HEK293 (cell line): Measurements from ENCODE around the gene NEU1.
A peak's percentile ranks its signal among the peaks of the same experiment; 100 is the strongest.

Experiments
- EGR2 ChIP-seq: fragments of 450-650 bp; formaldehyde crosslinking; IDR thresholded peaks from 2 replicates; pipeline ENCODE4 v1.5.1; 2016; ENCODE audit warnings: low read depth, missing biosample characterization, missing genetic modification characterization
- GLIS2 ChIP-seq: fragments of 450-650 bp; formaldehyde crosslinking; IDR thresholded peaks from 2 replicates; pipeline ENCODE4 v1.5.1; 2016; ENCODE audit warnings: missing biosample characterization, missing genetic modification characterization
- KLF16 ChIP-seq: fragments of 450-650 bp; formaldehyde crosslinking; IDR thresholded peaks from 2 replicates; pipeline ENCODE4 v1.5.1; 2017; ENCODE audit warnings: missing biosample characterization, missing genetic modification characterization
- PRDM6 ChIP-seq: fragments of 450-650 bp; formaldehyde crosslinking; IDR thresholded peaks from 2 replicates; pipeline ENCODE4 v1.5.1; 2017; ENCODE audit warnings: missing biosample characterization, missing genetic modification characterization
- SP2 ChIP-seq: fragments of 450-650 bp; formaldehyde crosslinking; IDR thresholded peaks from 2 replicates; pipeline ENCODE4 v1.5.1; 2016; ENCODE audit warnings: missing biosample characterization, missing genetic modification characterization
- TRIM28 ChIP-seq: IDR thresholded peaks from 2 replicates; pipeline ENCODE4 v1.6.1; 2011; ENCODE audit warnings: low read length, control low read depth, borderline replicate concordance
- ZBTB20 ChIP-seq: fragments of 450-650 bp; formaldehyde crosslinking; IDR thresholded peaks from 2 replicates; pipeline ENCODE4 v1.5.1; 2016; ENCODE audit warnings: missing biosample characterization, missing genetic modification characterization
- ZBTB8A ChIP-seq: fragments of 450-650 bp; formaldehyde crosslinking; IDR thresholded peaks from 2 replicates; pipeline ENCODE4 v1.5.1; 2016; ENCODE audit warnings: missing biosample characterization, missing genetic modification characterization
- ZNF132 ChIP-seq: fragments of 450-650 bp; formaldehyde crosslinking; IDR thresholded peaks from 2 replicates; pipeline ENCODE4 v1.5.1; 2017; ENCODE audit warnings: missing biosample characterization, missing genetic modification characterization, borderline replicate concordance
- ZNF184 ChIP-seq: fragments of 450-650 bp; IDR thresholded peaks from 2 replicates; pipeline ENCODE4 v1.5.1; 2018; ENCODE audit warnings: missing biosample characterization, mild to moderate bottlenecking, missing genetic modification characterization
- ZNF274 ChIP-seq, 2 experiments: fragments of 200-500 bp in 1 of 2; fragments of 450-650 bp in 1 of 2; sonication (Bioruptor generic) in 1 of 2; formaldehyde crosslinking in 1 of 2; IDR thresholded peaks; 2 replicates each; pipeline versions ENCODE4 v1.5.1 to v1.6.1; 2014 to 2016; ENCODE audit warnings: borderline replicate concordance in 1 of 2, inconsistent platforms in 1 of 2, low read length in 1 of 2, missing biosample characterization in 1 of 2, missing genetic modification characterization in 1 of 2
- ZNF362 ChIP-seq: fragments of 450-650 bp; formaldehyde crosslinking; IDR thresholded peaks from 2 replicates; pipeline ENCODE4 v1.5.1; 2016; ENCODE audit warnings: missing biosample characterization, missing genetic modification characterization
- ZNF394 ChIP-seq: fragments of 450-650 bp; formaldehyde crosslinking; IDR thresholded peaks from 2 replicates; pipeline ENCODE4 v1.5.1; 2016; ENCODE audit warnings: missing biosample characterization, missing genetic modification characterization, mild to moderate bottlenecking, moderate library complexity, borderline replicate concordance
- ZNF404 ChIP-seq: fragments of 450-650 bp; formaldehyde crosslinking; IDR thresholded peaks from 2 replicates; pipeline ENCODE4 v1.5.1; 2017; ENCODE audit warnings: missing biosample characterization, missing genetic modification characterization
- ZNF426 ChIP-seq: fragments of 450-650 bp; formaldehyde crosslinking; IDR thresholded peaks from 2 replicates; pipeline ENCODE4 v1.5.1; 2017; ENCODE audit warnings: missing biosample characterization, missing genetic modification characterization, mild to moderate bottlenecking, inconsistent platforms, moderate library complexity
- ZNF449 ChIP-seq: fragments of 450-650 bp; formaldehyde crosslinking; IDR thresholded peaks from 2 replicates; pipeline ENCODE4 v1.5.1; 2017; ENCODE audit warnings: missing biosample characterization, mild to moderate bottlenecking, missing genetic modification characterization, moderate library complexity
- ZNF510 ChIP-seq: fragments of 450-650 bp; formaldehyde crosslinking; IDR thresholded peaks from 2 replicates; pipeline ENCODE4 v1.5.1; 2018; ENCODE audit warnings: mild to moderate bottlenecking, missing genetic modification characterization, missing biosample characterization; ENCODE audit not compliant: insufficient replicate concordance
- ZNF518A ChIP-seq: fragments of 450-650 bp; formaldehyde crosslinking; conservative IDR thresholded peaks from 2 replicates; pipeline ENCODE4 v1.5.1; 2016; ENCODE audit warnings: low read depth, missing biosample characterization, missing genetic modification characterization
- ZNF530 ChIP-seq: fragments of 450-650 bp; formaldehyde crosslinking; IDR thresholded peaks from 2 replicates; pipeline ENCODE4 v1.5.1; 2016; ENCODE audit warnings: low read depth, missing biosample characterization, missing genetic modification characterization
- ZNF580 ChIP-seq: fragments of 450-650 bp; formaldehyde crosslinking; IDR thresholded peaks from 2 replicates; pipeline ENCODE4 v1.5.1; 2016; ENCODE audit warnings: missing biosample characterization, missing genetic modification characterization
- ZNF621 ChIP-seq: fragments of 450-650 bp; formaldehyde crosslinking; IDR thresholded peaks from 2 replicates; pipeline ENCODE4 v1.5.1; 2017; ENCODE audit warnings: missing biosample characterization, missing genetic modification characterization
- ZNF76 ChIP-seq: fragments of 450-650 bp; formaldehyde crosslinking; IDR thresholded peaks from 2 replicates; pipeline ENCODE4; 2016; ENCODE audit warnings: low read depth, missing biosample characterization, missing genetic modification characterization, borderline replicate concordance
- TF ChIP-seq, protein P1 (sequence below): fragments of 450-650 bp; formaldehyde crosslinking; IDR thresholded peaks from 2 replicates; pipeline ENCODE4 v1.5.1; 2016; ENCODE audit warnings: missing biosample characterization, missing genetic modification characterization

The NEU1 gene

GRCh38 chr6:31901953-31902643, 39.5 kb upstream of the NEU1 start, which contains the start of gene ZBTB12 (continued):
- no peak for TF ChIP-seq ZNF580 (tag by site-specific recombination)
- no peak for TF ChIP-seq ZNF426
- TF ChIP-seq GLIS2 (tag by site-specific recombination) = peak; percentile 92
- TF ChIP-seq ZNF274 (IDR thresholded peaks at IDR 0.05; ENCODE audit: low read length) = no peak
- no peak for TF ChIP-seq ZNF274 (tag by site-specific recombination; IDR thresholded peaks at IDR 0.05; ENCODE audit: borderline replicate concordance)
- no peak for TF ChIP-seq ZNF621 (tag by site-specific recombination)
- TF ChIP-seq SP2 (tag by site-specific recombination) = peak; percentile 62
- TF ChIP-seq ZNF518A (tag by site-specific recombination) = no peak
- no peak for TF ChIP-seq ZNF362 (tag by site-specific recombination)
- TF ChIP-seq ZNF530 (tag by site-specific recombination) = no peak
- TF ChIP-seq ZNF184 (tag by site-specific recombination) = no peak
- peak; percentile 32; the same call in 1 of the 2 replicates for TF ChIP-seq ZNF394 (tag by site-specific recombination)
- 0 out of 2 replicates have a peak, but pooled peaks have one; percentile 25 for TF ChIP-seq ZNF449 (tag by site-specific recombination)
- no peak for TF ChIP-seq ZNF132
- TF ChIP-seq ZNF404 (tag by site-specific recombination) = no peak
- TF ChIP-seq ZNF76 (tag by site-specific recombination) = peak; percentile 81
- TF ChIP-seq TRIM28 = no peak
- peak; percentile 17; the same call in 1 of the 2 replicates for TF ChIP-seq ZBTB8A (tag by site-specific recombination)
- no peak for TF ChIP-seq PRDM6 (tag by site-specific recombination)
- peak; percentile 57; the same call in 1 of the 2 replicates for TF ChIP-seq KLF16
- TF ChIP-seq ZBTB20 = peak; percentile 75
- TF ChIP-seq, protein P1, sequence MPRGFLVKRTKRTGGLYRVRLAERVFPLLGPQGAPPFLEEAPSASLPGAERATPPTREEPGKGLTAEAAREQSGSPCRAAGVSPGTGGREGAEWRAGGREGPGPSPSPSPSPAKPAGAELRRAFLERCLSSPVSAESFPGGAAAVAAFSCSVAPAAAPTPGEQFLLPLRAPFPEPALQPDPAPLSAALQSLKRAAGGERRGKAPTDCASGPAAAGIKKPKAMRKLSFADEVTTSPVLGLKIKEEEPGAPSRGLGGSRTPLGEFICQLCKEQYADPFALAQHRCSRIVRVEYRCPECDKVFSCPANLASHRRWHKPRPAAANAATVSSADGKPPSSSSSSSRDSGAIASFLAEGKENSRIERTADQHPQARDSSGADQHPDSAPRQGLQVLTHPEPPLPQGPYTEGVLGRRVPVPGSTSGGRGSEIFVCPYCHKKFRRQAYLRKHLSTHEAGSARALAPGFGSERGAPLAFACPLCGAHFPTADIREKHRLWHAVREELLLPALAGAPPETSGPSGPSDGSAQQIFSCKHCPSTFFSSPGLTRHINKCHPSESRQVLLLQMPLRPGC (tag by site-specific recombination) = no peak
- no peak for TF ChIP-seq EGR2 (tag by site-specific recombination)
- TF ChIP-seq ZNF510 (tag by site-specific recombination) = no peak
